ENCODE results near the gene HOXB6.
A peak's percentile ranks its signal among the peaks of the same experiment; 100 is the strongest.

The HOXB6 gene

GRCh38 chr17:48600244-48601098 lies 4.3 kb downstream of the HOXB6 start:
- Histone ChIP-seq H3K36me3 (ENCODE audit: insufficient read depth, low read length) (no peaks in the 10 kb centered on the region), H3K9ac (ENCODE audit: low read depth, low read length) (no peak overlapping the region), H3K9me3 (ENCODE audit: control insufficient read depth, insufficient read depth, low read length) (no peaks in the 10 kb centered on the region; the same call in 1 of the 2 replicates), H3K4me1 (ENCODE audit: insufficient read depth, low read length) (peaks cover 3% of the 10 kb centered on the region; the same call in 1 of the 2 replicates)

GRCh38 chr17:48599354-48599753 lies 5.4 kb downstream of the HOXB6 start:
- Histone ChIP-seq H3K4me1 (ENCODE audit: insufficient read depth, low read length) (peaks cover 10% of the 10 kb centered on the region), H3K9ac (ENCODE audit: low read depth, low read length) (no peak overlapping the region), H3K36me3 (ENCODE audit: insufficient read depth, low read length) (no peaks in the 10 kb centered on the region), H3K9me3 (ENCODE audit: control insufficient read depth, insufficient read depth, low read length) (no peaks in the 10 kb centered on the region; the same call in 1 of the 2 replicates)

GRCh38 chr17:48598736-48599135 lies 6.0 kb downstream of the HOXB6 start:
- peaks cover 13% of the 10 kb centered on the region for H3K4me1 ChIP-seq (ENCODE audit: insufficient read depth, low read length)
- no peak overlapping the region for H3K9ac ChIP-seq (ENCODE audit: low read depth, low read length)
- no peaks in the 10 kb centered on the region for H3K36me3 ChIP-seq (ENCODE audit: insufficient read depth, low read length)
- no peaks in the 10 kb centered on the region for H3K9me3 ChIP-seq (ENCODE audit: control insufficient read depth, insufficient read depth, low read length)

- H3K9me3 ChIP-seq (ENCODE audit: control insufficient read depth, insufficient read depth, low read length) = no peaks in the 10 kb centered on the region
- peak overlapping the region; percentile 21; the same call in 1 of the 2 replicates for H3K9ac ChIP-seq (ENCODE audit: low read depth, low read length)
- peaks cover 13% of the 10 kb centered on the region for H3K4me1 ChIP-seq (ENCODE audit: insufficient read depth, low read length)
- H3K36me3 ChIP-seq (ENCODE audit: insufficient read depth, low read length) = no peaks in the 10 kb centered on the region
Observed at GRCh38 chr17:48597778-48598631, 6.8 kb downstream of the HOXB6 start.

- Histone ChIP-seq H3K4me1 (ENCODE audit: insufficient read depth, low read length) (peaks cover 18% of the 10 kb centered on the region), H3K9me3 (ENCODE audit: control insufficient read depth, insufficient read depth, low read length) (no peaks in the 10 kb centered on the region), H3K36me3 (ENCODE audit: insufficient read depth, low read length) (no peaks in the 10 kb centered on the region), H3K9ac (ENCODE audit: low read depth, low read length) (peak overlapping the region; percentile 21; the same call in 1 of the 2 replicates)
Observed at GRCh38 chr17:48597528-48597777, 7.3 kb downstream of the HOXB6 start.

GRCh38 chr17:48596735-48597527 lies 7.9 kb downstream of the HOXB6 start:
- no peaks in the 10 kb centered on the region for H3K36me3 ChIP-seq (ENCODE audit: insufficient read depth, low read length)
- H3K9me3 ChIP-seq (ENCODE audit: control insufficient read depth, insufficient read depth, low read length) = no peaks in the 10 kb centered on the region
- H3K4me1 ChIP-seq (ENCODE audit: insufficient read depth, low read length) = peaks cover 18% of the 10 kb centered on the region
- peak overlapping the region; percentile 24; the same call in 1 of the 2 replicates for H3K9ac ChIP-seq (ENCODE audit: low read depth, low read length)

- Histone ChIP-seq H3K9ac (ENCODE audit: low read depth, low read length) (peak overlapping the region; percentile 24; the same call in 1 of the 2 replicates), H3K9me3 (ENCODE audit: control insufficient read depth, insufficient read depth, low read length) (no peaks in the 10 kb centered on the region), H3K4me1 (ENCODE audit: insufficient read depth, low read length) (peaks cover 18% of the 10 kb centered on the region), H3K36me3 (ENCODE audit: insufficient read depth, low read length) (no peaks in the 10 kb centered on the region)
Observed at GRCh38 chr17:48596000-48596734, 8.6 kb downstream of the HOXB6 start.

- no peaks in the 10 kb centered on the region for H3K36me3 ChIP-seq (ENCODE audit: insufficient read depth, low read length)
- H3K9me3 ChIP-seq (ENCODE audit: control insufficient read depth, insufficient read depth, low read length) = no peaks in the 10 kb centered on the region
- peaks cover 18% of the 10 kb centered on the region for H3K4me1 ChIP-seq (ENCODE audit: insufficient read depth, low read length)
- no peak overlapping the region for H3K9ac ChIP-seq (ENCODE audit: low read depth, low read length)
Observed at GRCh38 chr17:48595278-48595999, 9.3 kb downstream of the HOXB6 start.

GRCh38 chr17:48594538-48595277 lies 10.1 kb downstream of the HOXB6 start:
- Histone ChIP-seq H3K4me1 (ENCODE audit: insufficient read depth, low read length) (peaks cover 18% of the 10 kb centered on the region), H3K9me3 (ENCODE audit: control insufficient read depth, insufficient read depth, low read length) (no peaks in the 10 kb centered on the region), H3K36me3 (ENCODE audit: insufficient read depth, low read length) (no peaks in the 10 kb centered on the region), H3K9ac (ENCODE audit: low read depth, low read length) (peak overlapping the region; percentile 23; the same call in 1 of the 2 replicates)

GRCh38 chr17:48593840-48594537 lies 10.8 kb downstream of the HOXB6 start:
- Histone ChIP-seq H3K9ac (ENCODE audit: low read depth, low read length) (peak overlapping the region; percentile 23; the same call in 1 of the 2 replicates), H3K9me3 (ENCODE audit: control insufficient read depth, insufficient read depth, low read length) (no peaks in the 10 kb centered on the region), H3K36me3 (ENCODE audit: insufficient read depth, low read length) (no peaks in the 10 kb centered on the region), H3K4me1 (ENCODE audit: insufficient read depth, low read length) (peaks cover 18% of the 10 kb centered on the region)

- H3K9me3 ChIP-seq (ENCODE audit: control insufficient read depth, insufficient read depth, low read length) = no peaks in the 10 kb centered on the region
- H3K4me1 ChIP-seq (ENCODE audit: insufficient read depth, low read length) = peaks cover 18% of the 10 kb centered on the region
- H3K36me3 ChIP-seq (ENCODE audit: insufficient read depth, low read length) = no peaks in the 10 kb centered on the region
- peak within 1 kb of the TSS; percentile 23; the same call in 1 of the 2 replicates for H3K9ac ChIP-seq (ENCODE audit: low read depth, low read length)
Observed at GRCh38 chr17:48593126-48593829, 11.5 kb downstream of the HOXB6 start, which contains the start of gene HOXB5. TSS of gene HOXB5 (minus strand) at chr17:48593779. CDS start at chr17:48593682, 97 bp downstream.

GRCh38 chr17:48592577-48592976 lies 12.2 kb downstream of the HOXB6 start:
- H3K9ac ChIP-seq (ENCODE audit: low read depth, low read length) = no peak overlapping the region; the same call in 1 of the 2 replicates
- peaks cover 18% of the 10 kb centered on the region for H3K4me1 ChIP-seq (ENCODE audit: insufficient read depth, low read length)
- H3K36me3 ChIP-seq (ENCODE audit: insufficient read depth, low read length) = no peaks in the 10 kb centered on the region
- no peaks in the 10 kb centered on the region for H3K9me3 ChIP-seq (ENCODE audit: control insufficient read depth, insufficient read depth, low read length)
